ENCODE data around the gene SCN2A. TPM values are rescaled to one million over a fixed set of nuclear protein-coding genes. Genes with fewer than 3 reads are reported as not detected.
A peak's percentile ranks its signal among the peaks of the same experiment; 100 is the strongest.

SCN2A gene
- polyA plus RNA-seq, 2 of the 4 experiments (the other 2 are of a cell fraction): 0.01 to 0.05 TPM

DNA sequence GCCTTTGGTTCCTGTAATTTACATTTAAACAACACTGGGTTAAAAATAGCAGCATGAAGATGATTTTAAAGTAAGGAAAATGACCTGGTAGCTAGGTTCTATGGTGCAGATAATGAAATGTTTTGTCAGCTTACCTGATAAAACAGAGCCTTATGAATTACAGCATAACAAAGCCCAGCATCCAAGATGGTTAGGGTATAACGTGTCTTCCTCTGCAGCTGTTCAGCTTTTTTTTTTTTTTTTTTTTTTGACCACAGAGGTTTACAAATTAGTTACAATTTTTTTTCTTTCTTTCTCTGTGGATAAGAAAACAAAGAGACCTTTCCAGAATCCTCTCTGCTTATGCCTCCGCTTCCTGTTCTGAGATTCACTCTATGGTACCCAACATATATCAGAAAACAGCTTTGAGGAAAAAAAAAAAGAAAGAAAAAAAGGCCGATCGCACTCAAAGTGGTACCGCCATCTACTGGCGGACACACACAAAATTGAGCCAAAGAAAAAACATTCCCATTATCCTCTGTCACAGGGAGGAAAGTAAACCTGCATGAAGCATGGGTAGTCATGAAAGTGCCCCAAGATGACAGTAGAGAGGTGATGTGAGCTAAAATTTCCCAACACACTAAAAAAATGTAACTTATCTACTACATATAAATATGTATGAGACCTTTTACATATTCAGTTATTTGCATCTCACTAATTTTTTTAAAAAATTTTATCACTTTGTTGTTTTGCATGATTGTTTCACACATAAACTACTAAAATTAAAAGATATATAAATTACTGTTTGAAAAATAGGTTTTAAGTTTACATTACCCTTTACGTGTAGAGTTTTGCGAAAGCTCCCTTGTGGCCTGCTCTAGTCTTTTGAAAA, 35.3 kb upstream of the SCN2A start, which contains the start of gene SCN3A:
Gene SCN3A (minus strand): TSS at position 362 of the 871 bp plus-strand sequence. CDS start 27,656 bp downstream, outside the sequence.
- H3K4me2 ChIP-seq: peak within 1 kb of the TSS; percentile 54
- H3K9me3 ChIP-seq: no peaks in the 10 kb centered on the region
- H3K4me3 ChIP-seq: no peak within 1 kb of the TSS
- peak; percentile 4 to 51 for DNase-seq (ENCODE audit: low read depth in 1 of 2, low spot score in 1 of 2)
- no peak for FAIRE-seq
- peak; percentile 73 to 82; a peak in 4 of 6 replicates for ATAC-seq
- ChIA-PET POLR2A (interaction anchor here (0.6 to 0.7 kb wide), 2 partner anchors 180 to 187 kb away, joined by 3 to 5 read pairs; no protein-coding TSS in a partner anchor), CTCF (interaction anchor here (0.6 to 4.3 kb wide), 27 partner anchors 9 to 1142 kb away, joined by 3 to 47 read pairs (median 3); no protein-coding TSS in a partner anchor)
- WGBS (ENCODE audit: missing lambda C conversion rate): 21% methylated on average over 8 of the region's 8 CpGs
- no peaks in the 10 kb centered on the region for H3K4me1 ChIP-seq
- TF ChIP-seq GATA3 (IDR thresholded peaks at IDR 0.05; ENCODE audit: borderline replicate concordance): no peak
- TF ChIP-seq SMC3 (IDR thresholded peaks at IDR 0.05): peak; percentile 75
- peak; percentile 87 for TF ChIP-seq CTCF (IDR thresholded peaks at IDR 0.05)
- peak; percentile 67 to 70 for TF ChIP-seq RAD21 (conservative IDR thresholded peaks at IDR 0.05 in 1 of 2, IDR thresholded peaks at IDR 0.05 in 1 of 2)
- TF ChIP-seq HDAC2 (IDR thresholded peaks at IDR 0.05): no peak
- TF ChIP-seq, protein P1, sequence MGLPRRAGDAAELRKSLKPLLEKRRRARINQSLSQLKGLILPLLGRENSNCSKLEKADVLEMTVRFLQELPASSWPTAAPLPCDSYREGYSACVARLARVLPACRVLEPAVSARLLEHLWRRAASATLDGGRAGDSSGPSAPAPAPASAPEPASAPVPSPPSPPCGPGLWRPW (IDR thresholded peaks at IDR 0.05): no peak
- TF ChIP-seq, protein P2, sequence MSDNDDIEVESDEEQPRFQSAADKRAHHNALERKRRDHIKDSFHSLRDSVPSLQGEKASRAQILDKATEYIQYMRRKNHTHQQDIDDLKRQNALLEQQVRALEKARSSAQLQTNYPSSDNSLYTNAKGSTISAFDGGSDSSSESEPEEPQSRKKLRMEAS (IDR thresholded peaks at IDR 0.05): no peak
- TF ChIP-seq, protein P3, sequence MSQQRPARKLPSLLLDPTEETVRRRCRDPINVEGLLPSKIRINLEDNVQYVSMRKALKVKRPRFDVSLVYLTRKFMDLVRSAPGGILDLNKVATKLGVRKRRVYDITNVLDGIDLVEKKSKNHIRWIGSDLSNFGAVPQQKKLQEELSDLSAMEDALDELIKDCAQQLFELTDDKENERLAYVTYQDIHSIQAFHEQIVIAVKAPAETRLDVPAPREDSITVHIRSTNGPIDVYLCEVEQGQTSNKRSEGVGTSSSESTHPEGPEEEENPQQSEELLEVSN (IDR thresholded peaks at IDR 0.05; ENCODE audit: borderline replicate concordance, low read depth): no peak
- TF ChIP-seq, protein P4, sequence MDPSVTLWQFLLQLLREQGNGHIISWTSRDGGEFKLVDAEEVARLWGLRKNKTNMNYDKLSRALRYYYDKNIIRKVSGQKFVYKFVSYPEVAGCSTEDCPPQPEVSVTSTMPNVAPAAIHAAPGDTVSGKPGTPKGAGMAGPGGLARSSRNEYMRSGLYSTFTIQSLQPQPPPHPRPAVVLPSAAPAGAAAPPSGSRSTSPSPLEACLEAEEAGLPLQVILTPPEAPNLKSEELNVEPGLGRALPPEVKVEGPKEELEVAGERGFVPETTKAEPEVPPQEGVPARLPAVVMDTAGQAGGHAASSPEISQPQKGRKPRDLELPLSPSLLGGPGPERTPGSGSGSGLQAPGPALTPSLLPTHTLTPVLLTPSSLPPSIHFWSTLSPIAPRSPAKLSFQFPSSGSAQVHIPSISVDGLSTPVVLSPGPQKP (IDR thresholded peaks at IDR 0.05; ENCODE audit: low read depth, low read length): no peak
- TF ChIP-seq, protein P5, sequence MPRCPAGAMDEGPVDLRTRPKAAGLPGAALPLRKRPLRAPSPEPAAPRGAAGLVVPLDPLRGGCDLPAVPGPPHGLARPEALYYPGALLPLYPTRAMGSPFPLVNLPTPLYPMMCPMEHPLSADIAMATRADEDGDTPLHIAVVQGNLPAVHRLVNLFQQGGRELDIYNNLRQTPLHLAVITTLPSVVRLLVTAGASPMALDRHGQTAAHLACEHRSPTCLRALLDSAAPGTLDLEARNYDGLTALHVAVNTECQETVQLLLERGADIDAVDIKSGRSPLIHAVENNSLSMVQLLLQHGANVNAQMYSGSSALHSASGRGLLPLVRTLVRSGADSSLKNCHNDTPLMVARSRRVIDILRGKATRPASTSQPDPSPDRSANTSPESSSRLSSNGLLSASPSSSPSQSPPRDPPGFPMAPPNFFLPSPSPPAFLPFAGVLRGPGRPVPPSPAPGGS (IDR thresholded peaks at IDR 0.05): no peak
- TF ChIP-seq ESRRA (IDR thresholded peaks at IDR 0.05; ENCODE audit: borderline replicate concordance, low read length): no peak
- H3K27ac ChIP-seq: no peak within 1 kb of the TSS

GRCh38 chr2:165205865-165206264, 33.3 kb upstream of the SCN2A start:
- ChIA-PET CTCF (interaction anchor here (0.7 to 4.3 kb wide), 5 partner anchors 11 to 215 kb away, joined by 3 to 47 read pairs (median 3); no protein-coding TSS in a partner anchor), POLR2A (no interaction called here)
- Histone ChIP-seq H3K4me2 (no peak overlapping the region), H3K4me3 (no peak overlapping the region), H3K27ac (no peak overlapping the region), H3K9me3 (no peaks in the 10 kb centered on the region), H3K4me1 (no peaks in the 10 kb centered on the region)
- ATAC-seq (no peak), FAIRE-seq (no peak), DNase-seq (ENCODE audit: low read depth in 1 of 2, low spot score in 1 of 2) (no peak)
- 26% methylated on average over 2 of the region's 2 CpGs for WGBS (ENCODE audit: missing lambda C conversion rate)
- TF ChIP-seq TP53 (CRISPR knock-in tag; IDR thresholded peaks at IDR 0.05): no peak
- TF ChIP-seq, protein P3 (IDR thresholded peaks at IDR 0.05; ENCODE audit: borderline replicate concordance, low read depth): no peak
- no peak for TF ChIP-seq MAFK (IDR thresholded peaks at IDR 0.05; ENCODE audit: partially characterized antibody)
- TF ChIP-seq NFE2L2 (conservative IDR thresholded peaks at IDR 0.05; ENCODE audit: low read length): no peak
- TF ChIP-seq SREBF2 (IDR thresholded peaks at IDR 0.05): no peak
- no peak for TF ChIP-seq GATA3 (IDR thresholded peaks at IDR 0.05; ENCODE audit: borderline replicate concordance)
- no peak for TF ChIP-seq BHLHE40 (IDR thresholded peaks at IDR 0.05; ENCODE audit: low read depth, low read length)
- no peak for TF ChIP-seq ZFP36 (IDR thresholded peaks at IDR 0.05; ENCODE audit: borderline replicate concordance, partially characterized antibody)

All from A549 (cell line).